ENCODE data around the gene DOCK2. TPM values are rescaled to one million over a fixed set of nuclear protein-coding genes. Genes with fewer than 3 reads are reported as not detected.
A peak's percentile ranks its signal among the peaks of the same experiment; 100 is the strongest.

The DOCK2 gene
- total RNA-seq, 1 experiment from 2014 or later = 0.42 TPM

- DNase-seq (ENCODE audit: unreplicated experiment) = no peak
- Mint-ChIP-seq H3K9me3 (ENCODE audit: unreplicated experiment) (no peaks in the 10 kb centered on the region), H3K4me1 (ENCODE audit: insufficient read depth, unreplicated experiment) (peaks cover 15% of the 10 kb centered on the region), H3K36me3 (ENCODE audit: insufficient read depth, unreplicated experiment) (no peaks in the 10 kb centered on the region), H3K4me3 (ENCODE audit: unreplicated experiment) (no peak overlapping the region), H3K27ac (ENCODE audit: low read depth, unreplicated experiment) (no peak overlapping the region), H3K27me3 (ENCODE audit: insufficient read depth, unreplicated experiment) (no peaks in the 10 kb centered on the region)
- CTCF ChIA-PET = interaction anchor here (0.7 to 1.0 kb wide), 4 partner anchors 21 to 144 kb away, joined by 3 to 4 read pairs (median 3); no protein-coding TSS in a partner anchor
- TF ChIP-seq CTCF (IDR thresholded peaks at IDR 0.05; ENCODE audit: unreplicated experiment) = no peak
- POLR2A ChIA-PET = interaction anchor here (0.6 to 1.2 kb wide), 3 partner anchors 18 to 813 kb away, joined by 3 read pairs; no protein-coding TSS in a partner anchor
- intact Hi-C loops (cut with micrococcal nuclease) = no loop called here
- BruUV-seq (replicated peaks) = no TSS peak
Observed at GRCh38 chr5:169742771-169743296, 105.8 kb downstream of the DOCK2 start.

GRCh38 chr5:169744336-169744735, 107.3 kb downstream of the DOCK2 start:
- no TSS peak for BruUV-seq (replicated peaks)
- Mint-ChIP-seq H3K4me3 (ENCODE audit: unreplicated experiment) (no peak overlapping the region), H3K27ac (ENCODE audit: low read depth, unreplicated experiment) (no peak overlapping the region), H3K4me1 (ENCODE audit: insufficient read depth, unreplicated experiment) (peaks cover 15% of the 10 kb centered on the region), H3K9me3 (ENCODE audit: unreplicated experiment) (no peaks in the 10 kb centered on the region), H3K36me3 (ENCODE audit: insufficient read depth, unreplicated experiment) (no peaks in the 10 kb centered on the region), H3K27me3 (ENCODE audit: insufficient read depth, unreplicated experiment) (no peaks in the 10 kb centered on the region)
- TF ChIP-seq CTCF (IDR thresholded peaks at IDR 0.05; ENCODE audit: unreplicated experiment) = no peak
- ChIA-PET CTCF (interaction anchor here (0.9 to 1.2 kb wide), 2 partner anchors 25 to 237 kb away, joined by 3 to 4 read pairs; no protein-coding TSS in a partner anchor), POLR2A (no interaction called here)
- DNase-seq (ENCODE audit: unreplicated experiment) = no peak
- intact Hi-C loops (cut with micrococcal nuclease) = no loop called here

GRCh38 chr5:169745441-169746146, 108.5 kb downstream of the DOCK2 start:
- no peak overlapping the region for H3K27ac Mint-ChIP-seq (ENCODE audit: low read depth, unreplicated experiment)
- H3K4me3 Mint-ChIP-seq (ENCODE audit: unreplicated experiment) = no peak overlapping the region
- H3K9me3 Mint-ChIP-seq (ENCODE audit: unreplicated experiment) = no peaks in the 10 kb centered on the region
- no peaks in the 10 kb centered on the region for H3K27me3 Mint-ChIP-seq (ENCODE audit: insufficient read depth, unreplicated experiment)
- BruUV-seq (replicated peaks) = no TSS peak
- peaks cover 15% of the 10 kb centered on the region for H3K4me1 Mint-ChIP-seq (ENCODE audit: insufficient read depth, unreplicated experiment)
- no peaks in the 10 kb centered on the region for H3K36me3 Mint-ChIP-seq (ENCODE audit: insufficient read depth, unreplicated experiment)
- TF ChIP-seq CTCF (IDR thresholded peaks at IDR 0.05; ENCODE audit: unreplicated experiment) = no peak
- peak; percentile 19 for DNase-seq (ENCODE audit: unreplicated experiment)
- CTCF ChIA-PET = interaction anchor here (0.6 to 0.7 kb wide), 2 partner anchors 189 to 234 kb away, joined by 3 read pairs; partner anchors contain the start of gene INSYN2B
- POLR2A ChIA-PET = no interaction called here
- intact Hi-C loops (cut with micrococcal nuclease) = no loop called here

GRCh38 chr5:169746147-169746694, 109.1 kb downstream of the DOCK2 start:
- BruUV-seq (replicated peaks) = no TSS peak
- intact Hi-C loops (cut with micrococcal nuclease) = no loop called here
- no peak overlapping the region for H3K4me3 Mint-ChIP-seq (ENCODE audit: unreplicated experiment)
- H3K27me3 Mint-ChIP-seq (ENCODE audit: insufficient read depth, unreplicated experiment) = no peaks in the 10 kb centered on the region
- no peak overlapping the region for H3K27ac Mint-ChIP-seq (ENCODE audit: low read depth, unreplicated experiment)
- H3K9me3 Mint-ChIP-seq (ENCODE audit: unreplicated experiment) = no peaks in the 10 kb centered on the region
- no peaks in the 10 kb centered on the region for H3K36me3 Mint-ChIP-seq (ENCODE audit: insufficient read depth, unreplicated experiment)
- H3K4me1 Mint-ChIP-seq (ENCODE audit: insufficient read depth, unreplicated experiment) = peaks cover 15% of the 10 kb centered on the region
- DNase-seq (ENCODE audit: unreplicated experiment) = no peak
- TF ChIP-seq CTCF (IDR thresholded peaks at IDR 0.05; ENCODE audit: unreplicated experiment) = no peak
- ChIA-PET CTCF (interaction anchor here (0.5 kb wide), 1 partner anchor 14 kb away, joined by 3 read pairs; no protein-coding TSS in a partner anchor), POLR2A (no interaction called here)
